Activated CD8-positive, alpha-beta memory T cell treated with anti-CD3 and anti-CD28 coated beads for 36 hours (primary cell): ENCODE measurements around the gene GMCL2. TPM values are rescaled to one million over a fixed set of nuclear protein-coding genes. Genes with fewer than 3 reads are reported as not detected.

ENCODE experiments used
- CTCF ChIA-PET: fragments of 350-600 bp; sonication (Branson Sonifier 250); formaldehyde crosslinking; loops from one replicate; lab custom pipeline; 2021; ENCODE audit warnings: antibody characterized with exemption; lab: Charles Lee
- POLR2A ChIA-PET: fragments of 350-600 bp; sonication (Branson Sonifier 250); formaldehyde crosslinking; loops from one replicate; lab custom pipeline; 2021; ENCODE audit warnings: antibody characterized with exemption; lab: Charles Lee
- total RNA-seq, 2 experiments: library from RNA; stranded (reverse); gene quantifications; one replicate each; pipeline ENCODE4 v1.2.3, GENCODE V29; 2021

Gene GMCL2
- total RNA-seq, 2 experiments from 2014 or later = not detected

- ChIA-PET CTCF (interaction anchor here (4.8 kb wide), 1 partner anchor 10 kb away, joined by 22 read pairs; no protein-coding TSS in a partner anchor), POLR2A (no interaction called here)
Measured at GRCh38 chr5:178224403-178224802, 37.2 kb upstream of the GMCL2 start.

- ChIA-PET CTCF (interaction anchor here (4.8 kb wide), 1 partner anchor 11 kb away, joined by 22 read pairs; no protein-coding TSS in a partner anchor), POLR2A (no interaction called here)
Measured at GRCh38 chr5:178223828-178224335, 36.7 kb upstream of the GMCL2 start.

GRCh38 chr5:178223196-178223773, 36.1 kb upstream of the GMCL2 start:
- POLR2A ChIA-PET = no interaction called here
- CTCF ChIA-PET = interaction anchor here (4.8 kb wide), 1 partner anchor 12 kb away, joined by 22 read pairs; no protein-coding TSS in a partner anchor

- ChIA-PET POLR2A (no interaction called here), CTCF (interaction anchor here (1.5 kb wide), 1 partner anchor 9 kb away, joined by 4 read pairs; no protein-coding TSS in a partner anchor)
Measured at GRCh38 chr5:178222292-178222691, 35.1 kb upstream of the GMCL2 start.

- POLR2A ChIA-PET = no interaction called here
- CTCF ChIA-PET = interaction anchor here (1.5 kb wide), 1 partner anchor 9 kb away, joined by 4 read pairs; no protein-coding TSS in a partner anchor
Measured at GRCh38 chr5:178221853-178222252, 34.7 kb upstream of the GMCL2 start.

- ChIA-PET POLR2A (no interaction called here), CTCF (interaction anchor here (1.5 kb wide), 1 partner anchor 10 kb away, joined by 4 read pairs; no protein-coding TSS in a partner anchor)
Measured at GRCh38 chr5:178221282-178221681, 34.1 kb upstream of the GMCL2 start.

- CTCF ChIA-PET = no interaction called here
- POLR2A ChIA-PET = no interaction called here
Measured at GRCh38 chr5:178218827-178219226, 31.7 kb upstream of the GMCL2 start.

GRCh38 chr5:178218237-178218776, 31.1 kb upstream of the GMCL2 start:
- ChIA-PET CTCF (interaction anchor here (0.6 kb wide), 1 partner anchor 619 kb away, joined by 3 read pairs; no protein-coding TSS in a partner anchor), POLR2A (interaction anchor here (0.6 kb wide), 1 partner anchor 12 kb away, joined by 8 read pairs; no protein-coding TSS in a partner anchor)

GRCh38 chr5:178216779-178217178, 29.6 kb upstream of the GMCL2 start:
- ChIA-PET POLR2A (interaction anchor here (1.1 kb wide), 1 partner anchor 13 kb away, joined by 10 read pairs; the partner anchor contains the start of gene HNRNPAB), CTCF (no interaction called here)

GRCh38 chr5:178216088-178216534, 28.9 kb upstream of the GMCL2 start:
- ChIA-PET CTCF (interaction anchor here (0.7 to 1.2 kb wide), 2 partner anchors 16 to 140 kb away, joined by 3 to 6 read pairs; no protein-coding TSS in a partner anchor), POLR2A (interaction anchor here (1.6 kb wide), 1 partner anchor 12 kb away, joined by 5 read pairs; the partner anchor contains the start of gene HNRNPAB)

- CTCF ChIA-PET = interaction anchor here (0.7 to 1.2 kb wide), 2 partner anchors 15 to 139 kb away, joined by 3 to 6 read pairs; no protein-coding TSS in a partner anchor
- POLR2A ChIA-PET = interaction anchor here (1.6 kb wide), 1 partner anchor 11 kb away, joined by 5 read pairs; the partner anchor contains the start of gene HNRNPAB
Measured at GRCh38 chr5:178215280-178216002, 28.3 kb upstream of the GMCL2 start.

GRCh38 chr5:178214160-178214803, 27.1 kb upstream of the GMCL2 start:
- ChIA-PET CTCF (no interaction called here), POLR2A (interaction anchor here (0.6 to 3.0 kb wide), 5 partner anchors 9 to 742 kb away, joined by 4 to 7 read pairs (median 6); partner anchors contain the start of gene HNRNPAB)

GRCh38 chr5:178213748-178214151, 26.6 kb upstream of the GMCL2 start:
- CTCF ChIA-PET = interaction anchor here (1.0 kb wide), 1 partner anchor 10 kb away, joined by 3 read pairs; the partner anchor contains the start of gene HNRNPAB
- POLR2A ChIA-PET = interaction anchor here (0.6 to 3.0 kb wide), 4 partner anchors 8 to 743 kb away, joined by 4 to 7 read pairs (median 6); partner anchors contain the start of gene HNRNPAB

GRCh38 chr5:178213003-178213461, 25.9 kb upstream of the GMCL2 start:
- POLR2A ChIA-PET = interaction anchor here (1.6 to 3.0 kb wide), 2 partner anchors 9 to 19 kb away, joined by 6 to 7 read pairs; partner anchors contain the start of gene HNRNPAB

GRCh38 chr5:178212241-178213002, 25.3 kb upstream of the GMCL2 start:
- ChIA-PET POLR2A (interaction anchor here (1.6 to 3.0 kb wide), 2 partner anchors 8 to 19 kb away, joined by 6 to 7 read pairs; partner anchors contain the start of gene HNRNPAB), CTCF (no interaction called here)

More at GRCh38 chr5:178213003-178213461, 25.9 kb upstream of the GMCL2 start:
- CTCF ChIA-PET = interaction anchor here (1.0 kb wide), 1 partner anchor 9 kb away, joined by 3 read pairs; the partner anchor contains the start of gene HNRNPAB

GRCh38 chr5:178211095-178212048, 24.2 kb upstream of the GMCL2 start:
- ChIA-PET POLR2A (interaction anchor here (0.6 to 1.1 kb wide), 4 partner anchors 8 to 109 kb away, joined by 3 to 5 read pairs (median 3); no protein-coding TSS in a partner anchor), CTCF (interaction anchor here (2.1 kb wide), 1 partner anchor 17 kb away, joined by 6 read pairs; no protein-coding TSS in a partner anchor)
